A673 (cell line): Measurements from ENCODE around the gene IDH2.

Experiments used
- CTCF ChIP-seq: fragments of 300-800, 200-600 bp; sonication (generic); conservative IDR thresholded peaks from 2 replicates; pipeline ENCODE4 v1.5.1; 2017; ENCODE audit warnings: low read depth, mild to moderate bottlenecking, antibody characterized with exemption, low read length, moderate library complexity, mixed read lengths
- EZH2 ChIP-seq: fragments of 200-600 bp; sonication (generic); IDR thresholded peaks from 2 replicates; pipeline ENCODE4 v1.6.1; 2017; ENCODE audit warnings: borderline replicate concordance, low read depth, mild to moderate bottlenecking, mixed read lengths, antibody characterized with exemption, low read length; ENCODE audit not compliant: poor library complexity, severe bottlenecking

- TF ChIP-seq CTCF (no peak), EZH2 (no peak)
These were observed 59.3 kb downstream of the IDH2 start for GRCh38 chr15:90042766-90043529.
